Measurements from ENCODE around the gene EPM2A. TPM values are rescaled to one million over a fixed set of nuclear protein-coding genes. Genes with fewer than 3 reads are reported as not detected.

The EPM2A gene
- total and polyA plus RNA-seq, 8 donors, result 2.6 to 4.8 (median 4.3) TPM

GRCh38 chr6:145763742-145764141 lies 28.4 kb upstream of the EPM2A start:
- Histone ChIP-seq H3K4me3 (no peak overlapping the region), H3K27ac (no peak overlapping the region), H3K36me3 (no peaks in the 10 kb centered on the region), H3K9me3 (no peaks in the 10 kb centered on the region), H3K4me1 (no peaks in the 10 kb centered on the region), H3K27me3 (no peaks in the 10 kb centered on the region)
- TF ChIP-seq CTCF (IDR thresholded peaks at IDR 0.05), result no peak
- ATAC-seq, result peak in 1 of 4 donors; percentile 66
- intact Hi-C loops (cut with DNase I), result no loop called here
- DNase-seq, result no peak
- no peak for FAIRE-seq

DNA sequence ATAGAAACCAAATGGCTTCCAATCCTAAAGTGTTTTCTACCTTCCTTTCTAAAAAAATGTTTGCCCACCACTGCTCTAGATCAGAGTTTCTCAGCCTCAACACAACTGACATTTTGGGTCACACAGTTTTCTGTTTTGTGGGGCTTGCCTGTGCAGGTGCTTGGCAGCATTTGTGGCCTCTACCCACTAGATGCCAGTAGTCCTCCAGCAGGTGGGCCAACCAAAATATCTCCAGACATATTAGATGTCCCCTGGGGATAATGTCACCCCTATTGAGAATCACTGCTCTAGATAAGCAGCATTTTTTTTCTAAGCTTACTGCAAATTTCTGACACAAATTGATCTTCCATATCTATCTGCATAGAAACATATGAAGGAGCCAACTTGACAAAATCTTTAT lies 26.3 kb upstream of the EPM2A start:
- no peaks in the 10 kb centered on the region for H3K4me1 ChIP-seq
- no peak for TF ChIP-seq CTCF (IDR thresholded peaks at IDR 0.05)
- no peak overlapping the region for H3K27ac ChIP-seq
- H3K36me3 ChIP-seq, result no peaks in the 10 kb centered on the region
- intact Hi-C loops (cut with DNase I), result no loop called here
- ATAC-seq (no peak), DNase-seq (no peak), FAIRE-seq (no peak)
- H3K27me3 ChIP-seq, result no peaks in the 10 kb centered on the region
- no peak overlapping the region for H3K4me3 ChIP-seq
- H3K9me3 ChIP-seq, result no peaks in the 10 kb centered on the region

GRCh38 chr6:145758113-145758512 lies 22.8 kb upstream of the EPM2A start:
- H3K36me3 ChIP-seq, result no peaks in the 10 kb centered on the region
- no peak for ATAC-seq
- FAIRE-seq, result no peak
- 82 to 87% methylated on average over 4 of the region's 4 CpGs for WGBS, 2 donors
- no peaks in the 10 kb centered on the region for H3K9me3 ChIP-seq
- no peaks in the 10 kb centered on the region for H3K27me3 ChIP-seq
- TF ChIP-seq CTCF (IDR thresholded peaks at IDR 0.05), result no peak
- H3K27ac ChIP-seq, result no peak overlapping the region
- no peak overlapping the region for H3K4me3 ChIP-seq
- H3K4me1 ChIP-seq, result no peaks in the 10 kb centered on the region
- DNase-seq, result no peak
- intact Hi-C loops (cut with DNase I), result no loop called here

- intact Hi-C loops (cut with DNase I), result no loop called here
- Histone ChIP-seq H3K4me1 (no peaks in the 10 kb centered on the region), H3K27ac (no peak overlapping the region), H3K36me3 (no peaks in the 10 kb centered on the region), H3K4me3 (no peak overlapping the region), H3K27me3 (no peaks in the 10 kb centered on the region), H3K9me3 (no peaks in the 10 kb centered on the region)
- FAIRE-seq (no peak), DNase-seq (peak in 3 of 6 donors; percentile 16 to 30 (median 22)), ATAC-seq (peak in 3 of 4 donors; percentile 25 to 69 (median 43))
- TF ChIP-seq CTCF (IDR thresholded peaks at IDR 0.05), result no peak
- WGBS, 2 donors, result 34 to 58% methylated on average over 1 of the region's 1 CpG
Measured at GRCh38 chr6:145756170-145756662, 20.9 kb upstream of the EPM2A start.

DNA sequence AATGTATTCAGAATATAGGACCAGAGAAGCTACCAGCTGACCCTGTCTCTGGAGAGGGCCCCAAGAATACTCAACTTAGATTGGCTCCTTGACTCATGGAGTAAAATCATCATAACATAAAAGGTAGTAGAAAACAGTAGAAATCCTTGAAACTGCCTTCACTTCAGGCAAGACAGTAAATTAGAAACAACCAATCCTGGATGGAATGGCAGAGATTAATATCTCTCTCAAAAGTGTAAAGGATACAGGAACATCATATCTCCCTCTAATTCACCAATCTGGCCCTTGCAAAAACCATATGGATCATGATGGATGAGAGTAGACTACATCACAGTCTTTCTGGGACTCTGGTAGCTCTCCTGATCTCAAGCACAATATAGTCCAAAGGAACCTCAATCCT lies 20.4 kb upstream of the EPM2A start:
- DNase-seq (no peak), ATAC-seq (no peak), FAIRE-seq (no peak)
- H3K27ac ChIP-seq, result no peak overlapping the region
- no peak overlapping the region for H3K4me3 ChIP-seq
- no peak for TF ChIP-seq CTCF (IDR thresholded peaks at IDR 0.05)
- no peaks in the 10 kb centered on the region for H3K36me3 ChIP-seq
- no peaks in the 10 kb centered on the region for H3K4me1 ChIP-seq
- H3K9me3 ChIP-seq, result no peaks in the 10 kb centered on the region
- no peaks in the 10 kb centered on the region for H3K27me3 ChIP-seq
- intact Hi-C loops (cut with DNase I), result no loop called here
